D341Med (cell line): ENCODE results near the gene NASP.
"Not testable (repeated sequence)": the region's sequence is repeated elsewhere in the genome, so short reads cannot be mapped to it uniquely, and the experiment has no call there.

ENCODE experiments used
- DNase-seq: peaks from one replicate; pipeline ENCODE4 v3.0.0; 2012; ENCODE audit warnings: low spot score

NASP gene

DNA sequence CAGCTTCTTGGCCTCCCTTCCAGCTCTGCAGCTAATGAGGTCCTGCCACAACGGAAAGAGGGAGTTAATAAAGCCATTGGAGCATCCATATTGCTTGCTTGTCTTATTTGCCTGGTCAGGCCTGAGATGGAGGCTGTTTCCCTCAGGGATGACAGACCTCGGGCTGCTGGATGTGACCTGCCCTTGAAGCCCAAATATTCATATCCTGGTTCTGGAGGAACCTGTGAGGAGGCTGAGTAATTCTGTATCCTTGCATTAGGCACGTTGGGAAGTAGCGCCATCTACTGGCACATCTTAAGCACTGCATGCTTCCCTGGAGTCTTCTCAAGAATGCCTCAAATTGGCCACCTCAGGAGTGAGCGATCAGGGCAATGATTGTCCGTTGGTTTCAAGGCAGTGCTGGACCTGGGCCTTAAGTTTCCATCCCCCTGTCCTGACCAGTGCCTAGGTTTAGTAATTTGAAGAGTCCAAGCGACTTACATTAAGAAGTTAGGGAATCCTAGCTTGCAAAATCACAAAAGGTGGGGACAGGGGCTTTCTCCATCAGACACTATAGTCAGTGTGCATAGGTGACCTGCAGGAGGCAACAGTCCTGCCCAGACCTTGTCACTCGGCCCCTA, 13.8 kb upstream of the NASP start:
- DNase-seq: peak; percentile 69

DNA sequence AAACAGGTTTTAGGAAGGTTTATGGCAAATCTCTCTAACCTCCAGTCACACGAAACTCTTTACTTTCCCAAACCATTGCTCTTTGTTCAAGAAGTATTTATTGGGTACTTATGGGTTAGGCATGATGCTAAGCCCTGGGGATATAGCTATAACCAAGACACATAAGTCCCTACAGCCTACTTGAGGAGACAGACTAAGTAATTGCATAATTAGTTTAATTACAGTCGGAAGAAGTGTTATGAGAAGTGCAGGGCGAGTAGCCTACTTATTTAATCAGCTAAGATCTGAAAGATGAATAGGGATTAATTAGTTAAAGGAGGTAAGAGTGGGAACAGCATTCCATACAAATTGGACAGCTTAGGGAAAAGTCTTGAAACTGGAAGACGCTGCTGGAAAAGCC, 13.2 kb upstream of the NASP start:
- peak; percentile 62 for DNase-seq

DNA sequence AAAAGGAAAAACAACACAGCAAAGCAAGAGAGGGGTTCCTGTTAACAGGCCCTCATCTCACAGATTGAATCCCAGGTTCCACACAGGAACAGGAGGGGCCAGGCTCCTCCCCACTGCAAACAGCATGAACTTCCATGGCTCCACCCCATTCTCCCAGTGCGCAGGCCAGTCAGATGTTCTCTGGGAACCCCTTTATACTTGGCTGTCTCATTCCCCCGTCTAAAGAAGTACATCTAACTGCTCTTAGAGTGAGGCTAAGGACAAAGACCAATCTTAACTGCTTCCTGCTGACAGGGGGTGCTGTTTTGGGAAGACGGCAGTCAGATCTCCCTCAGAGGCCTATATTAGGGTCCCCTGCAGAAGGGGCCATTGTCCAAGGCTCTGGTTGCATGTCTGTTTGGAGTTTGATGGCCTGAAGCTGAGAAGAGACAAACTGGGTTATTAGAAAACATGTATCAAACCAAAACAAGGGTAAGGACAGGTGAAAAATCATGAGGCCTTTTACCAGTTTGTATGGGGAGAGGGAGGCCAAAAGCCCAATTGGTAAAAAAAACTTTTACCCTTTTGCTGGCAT, 10.5 kb upstream of the NASP start:
- DNase-seq: no peak

DNA sequence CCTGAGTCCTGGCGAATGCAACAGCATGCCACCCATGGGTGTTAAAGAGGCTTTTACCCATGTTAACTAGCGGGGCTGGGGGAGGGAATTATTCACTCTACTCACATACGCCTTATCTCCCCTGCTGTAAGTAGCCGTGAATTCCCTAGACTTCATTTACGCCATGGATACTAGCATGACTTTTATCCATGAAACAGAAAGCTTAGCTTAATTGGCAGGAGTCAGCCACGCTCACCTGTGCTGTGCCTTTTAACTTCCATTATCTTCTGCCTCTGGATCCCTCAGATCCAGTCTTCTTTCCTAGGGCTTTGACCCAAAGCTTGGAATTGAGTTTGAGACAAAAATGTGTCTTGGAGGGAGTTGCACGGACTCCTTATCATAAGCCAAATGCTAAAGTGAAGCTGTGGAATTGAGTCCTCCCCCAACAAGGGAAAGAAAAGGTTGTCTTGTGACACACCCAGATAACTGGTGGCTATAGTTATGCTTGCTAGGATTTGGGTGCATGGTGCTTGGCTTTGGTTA, 9.7 kb upstream of the NASP start:
- DNase-seq: no peak

DNA sequence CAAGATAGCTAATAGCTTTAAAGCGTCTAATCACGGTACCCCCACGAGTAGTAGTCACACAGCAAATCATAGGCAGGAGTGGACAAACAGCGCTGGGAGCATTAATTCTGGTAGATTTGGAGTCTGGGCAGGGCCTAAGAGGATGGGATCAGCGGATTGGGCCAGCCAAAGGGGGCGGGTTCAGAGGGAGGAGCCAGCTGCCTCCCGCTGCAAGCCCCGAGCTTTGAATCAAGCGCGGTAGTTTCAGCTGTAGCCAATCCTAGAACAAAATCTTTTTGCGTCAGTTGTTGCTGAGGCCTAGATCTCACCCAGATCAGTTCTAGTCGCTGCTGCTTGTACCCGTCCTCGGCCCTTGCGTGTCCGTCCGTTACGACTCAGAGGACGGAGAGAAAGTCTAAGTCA, 576 bp upstream of the NASP start:
- peak; percentile 96 for DNase-seq

DNA sequence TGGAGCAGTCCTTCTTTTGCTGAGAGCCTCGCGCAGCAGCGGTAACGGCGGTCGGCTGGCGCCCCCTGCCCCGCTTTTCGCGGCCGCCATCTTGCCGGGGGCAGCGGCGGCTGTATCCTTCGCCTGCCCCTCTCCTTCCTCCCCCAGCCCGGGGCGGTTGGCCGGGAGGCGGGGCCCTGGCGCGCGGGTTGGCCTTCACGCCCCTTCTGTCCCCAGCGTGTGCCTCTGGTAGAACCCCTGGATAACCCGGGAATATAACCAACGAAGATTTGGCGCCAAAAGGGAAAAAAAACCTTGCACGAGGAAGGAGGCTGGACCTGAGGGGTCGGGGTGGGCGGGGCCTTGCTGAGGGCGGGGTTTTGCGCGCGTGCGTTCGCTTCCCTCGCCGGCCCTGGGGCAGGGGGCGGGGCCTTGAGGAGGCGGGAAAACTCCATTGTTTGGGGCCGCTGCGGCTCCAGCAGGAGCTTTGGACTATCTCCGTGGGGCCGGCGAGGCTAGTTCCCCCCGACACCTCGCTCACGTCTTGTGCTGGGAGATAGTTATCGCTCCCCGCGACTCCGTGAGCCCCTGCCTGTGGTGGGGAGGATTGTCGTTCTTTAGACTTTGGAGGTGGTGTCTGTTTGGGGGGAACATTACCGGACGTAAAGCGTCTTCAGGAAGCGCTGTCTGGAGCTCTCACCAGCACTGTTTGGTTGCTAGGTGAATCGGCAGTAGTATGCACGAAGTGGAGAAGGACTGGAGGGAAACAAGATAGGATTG, 689 bp downstream of the NASP start:
- peak; percentile 94 for DNase-seq

DNA sequence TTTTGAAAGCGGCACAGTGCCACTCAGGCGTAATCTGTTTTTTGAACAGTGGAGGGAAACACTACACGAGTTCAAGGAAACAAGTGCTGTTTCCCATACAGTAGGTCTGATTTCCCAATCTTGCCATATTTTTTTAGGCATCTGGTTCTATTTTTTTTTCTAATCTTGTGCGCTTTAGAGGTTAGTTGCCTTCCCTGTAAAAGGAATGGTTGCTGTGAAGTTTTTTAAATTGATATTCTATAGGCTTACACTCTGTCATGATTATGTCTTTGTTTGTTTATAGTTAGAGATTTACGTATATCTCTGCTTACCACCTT, 1.2 kb downstream of the NASP start:
- no peak for DNase-seq

DNA sequence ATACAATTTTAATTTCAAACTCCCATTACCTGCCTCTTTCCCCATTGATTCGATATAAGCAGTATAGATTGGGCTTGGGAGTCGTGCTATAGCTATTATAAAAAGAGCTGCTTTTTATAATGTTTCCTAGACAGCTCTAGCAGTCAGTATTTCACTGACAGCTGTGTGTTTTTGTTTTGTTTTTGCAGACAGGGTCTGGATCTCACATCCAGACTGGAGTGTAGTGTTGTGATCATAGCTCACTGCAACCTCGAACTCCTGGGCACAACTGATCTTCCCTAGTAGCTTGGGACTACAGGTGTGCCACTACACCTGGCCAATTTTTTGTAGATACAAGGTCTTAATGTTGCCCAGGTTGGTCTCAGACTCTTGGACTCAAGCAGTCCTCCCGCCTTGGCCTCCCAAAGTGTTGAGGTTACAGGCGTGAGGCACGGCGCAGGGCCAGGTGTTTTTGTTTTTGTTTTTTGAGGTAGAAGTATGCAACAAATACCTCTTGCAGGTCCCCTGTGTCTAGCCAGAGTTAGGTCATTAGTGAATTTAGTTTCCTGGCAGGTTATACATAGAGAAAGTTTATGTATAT, 1.7 kb downstream of the NASP start:
- no peak for DNase-seq

DNA sequence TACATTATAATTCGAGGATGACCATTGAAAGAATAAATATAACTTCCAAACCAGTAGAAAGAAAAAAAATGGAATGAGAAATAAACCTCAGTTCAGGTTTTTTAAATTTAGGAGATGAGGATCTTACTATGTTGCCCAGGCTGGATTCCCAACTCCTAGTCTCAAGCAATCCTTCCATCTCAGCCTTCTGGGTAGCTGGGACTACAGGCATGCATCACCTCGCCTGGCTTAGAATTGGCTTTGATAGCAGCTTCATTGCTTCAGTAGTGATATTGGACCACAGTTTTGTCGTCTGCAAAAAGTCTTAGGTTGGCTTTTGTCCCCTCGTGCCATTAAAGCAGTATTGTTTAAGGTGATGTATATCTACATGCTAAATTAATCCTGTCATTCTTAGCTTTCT, 2.9 kb downstream of the NASP start:
- no peak for DNase-seq

DNA sequence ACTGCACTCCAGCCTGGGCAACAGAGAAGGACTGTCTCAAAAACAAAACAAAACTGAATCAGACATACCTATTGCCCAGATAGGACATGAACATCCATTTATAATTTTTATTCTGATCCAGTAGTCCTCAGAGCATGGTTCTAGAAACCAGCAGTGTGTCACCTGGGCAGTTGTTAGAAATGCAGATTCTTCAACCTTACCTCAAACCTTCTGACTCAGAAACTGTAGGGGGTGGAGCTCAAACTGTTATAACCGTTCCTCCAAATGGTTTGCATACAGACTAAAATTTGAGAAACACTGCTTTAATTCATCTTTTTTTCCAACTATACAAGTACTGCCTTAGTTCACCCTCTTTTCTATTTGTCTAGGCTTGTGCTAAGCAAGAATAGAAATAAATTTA, 6.0 kb downstream of the NASP start:
- no peak for DNase-seq

DNA sequence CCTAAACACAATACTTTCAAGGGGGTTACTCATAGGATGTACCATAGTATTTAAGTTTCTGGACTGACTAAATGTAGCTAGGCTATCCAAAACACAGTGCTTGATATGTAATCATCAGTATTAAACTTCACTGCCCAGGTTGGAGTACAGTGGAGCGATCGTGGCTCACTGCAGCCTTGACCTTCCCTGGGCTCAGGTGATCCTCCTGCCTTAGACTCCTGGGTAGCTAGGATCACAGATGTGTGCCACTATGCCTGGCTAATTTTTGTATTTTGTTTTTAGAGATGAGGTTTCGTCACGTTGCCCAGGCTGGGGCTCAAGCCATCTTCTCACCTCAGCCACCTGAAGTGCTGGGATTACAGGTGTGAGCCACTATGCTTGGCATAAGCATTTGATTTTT, 10.6 kb downstream of the NASP start:
- DNase-seq: no peak

DNA sequence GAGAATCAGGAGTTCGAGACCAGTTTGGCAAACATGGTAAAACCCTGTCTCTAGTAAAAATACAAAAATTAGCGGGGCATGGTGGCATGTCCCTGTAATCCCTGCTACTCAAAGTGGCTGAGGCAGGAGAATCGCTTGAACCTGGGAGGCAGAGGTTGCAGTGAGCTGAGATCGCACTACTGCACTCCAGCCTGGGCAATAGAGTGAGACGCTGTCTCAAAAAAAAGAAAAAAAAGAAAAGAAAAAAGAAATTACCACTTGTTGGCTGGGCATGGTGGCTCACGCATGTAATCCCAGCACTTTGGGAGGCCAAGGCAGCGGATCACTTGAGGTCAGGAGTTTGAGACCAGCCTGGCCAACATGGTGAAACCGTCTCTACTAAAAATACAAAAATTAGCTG, 12.9 kb downstream of the NASP start:
- DNase-seq: not testable (repeated sequence)

DNA sequence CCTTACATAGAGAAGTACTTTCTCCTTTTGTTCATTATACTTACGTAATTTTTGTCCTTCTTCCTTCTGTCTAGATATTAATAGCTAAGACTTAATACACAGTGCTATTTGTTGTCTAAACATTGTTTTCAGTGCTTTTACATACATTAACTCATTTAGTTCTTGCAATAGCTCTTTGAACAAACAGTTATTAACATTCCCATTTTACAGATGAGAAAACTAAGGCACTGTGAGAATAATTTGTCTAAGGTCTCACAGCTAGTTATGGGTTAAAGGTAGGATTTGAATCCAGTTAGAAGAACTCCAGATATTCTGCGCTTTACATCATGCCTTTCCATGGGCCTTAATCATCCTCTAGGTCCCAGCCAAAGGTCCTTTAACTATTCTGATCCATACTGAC, 20.4 kb downstream of the NASP start:
- DNase-seq: no peak

DNA sequence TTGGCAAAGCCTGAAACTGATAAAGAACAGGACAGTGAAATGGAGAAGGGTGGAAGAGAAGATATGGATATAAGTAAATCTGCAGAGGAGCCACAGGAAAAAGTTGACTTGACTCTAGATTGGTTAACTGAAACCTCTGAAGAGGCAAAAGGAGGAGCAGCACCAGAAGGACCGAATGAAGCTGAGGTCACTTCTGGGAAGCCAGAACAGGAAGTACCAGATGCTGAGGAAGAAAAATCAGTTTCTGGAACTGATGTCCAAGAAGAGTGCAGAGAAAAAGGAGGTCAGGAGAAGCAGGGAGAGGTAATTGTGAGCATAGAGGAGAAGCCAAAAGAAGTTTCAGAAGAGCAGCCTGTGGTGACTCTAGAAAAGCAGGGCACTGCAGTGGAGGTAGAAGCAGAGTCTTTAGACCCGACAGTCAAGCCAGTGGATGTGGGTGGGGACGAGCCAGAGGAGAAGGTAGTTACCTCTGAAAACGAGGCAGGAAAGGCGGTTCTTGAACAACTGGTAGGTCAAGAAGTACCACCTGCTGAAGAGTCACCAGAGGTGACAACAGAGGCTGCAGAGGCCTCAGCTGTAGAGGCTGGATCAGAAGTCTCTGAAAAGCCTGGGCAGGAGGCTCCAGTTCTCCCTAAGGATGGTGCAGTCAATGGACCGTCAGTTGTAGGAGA, 23.7 kb downstream of the NASP start:
- DNase-seq: no peak

DNA sequence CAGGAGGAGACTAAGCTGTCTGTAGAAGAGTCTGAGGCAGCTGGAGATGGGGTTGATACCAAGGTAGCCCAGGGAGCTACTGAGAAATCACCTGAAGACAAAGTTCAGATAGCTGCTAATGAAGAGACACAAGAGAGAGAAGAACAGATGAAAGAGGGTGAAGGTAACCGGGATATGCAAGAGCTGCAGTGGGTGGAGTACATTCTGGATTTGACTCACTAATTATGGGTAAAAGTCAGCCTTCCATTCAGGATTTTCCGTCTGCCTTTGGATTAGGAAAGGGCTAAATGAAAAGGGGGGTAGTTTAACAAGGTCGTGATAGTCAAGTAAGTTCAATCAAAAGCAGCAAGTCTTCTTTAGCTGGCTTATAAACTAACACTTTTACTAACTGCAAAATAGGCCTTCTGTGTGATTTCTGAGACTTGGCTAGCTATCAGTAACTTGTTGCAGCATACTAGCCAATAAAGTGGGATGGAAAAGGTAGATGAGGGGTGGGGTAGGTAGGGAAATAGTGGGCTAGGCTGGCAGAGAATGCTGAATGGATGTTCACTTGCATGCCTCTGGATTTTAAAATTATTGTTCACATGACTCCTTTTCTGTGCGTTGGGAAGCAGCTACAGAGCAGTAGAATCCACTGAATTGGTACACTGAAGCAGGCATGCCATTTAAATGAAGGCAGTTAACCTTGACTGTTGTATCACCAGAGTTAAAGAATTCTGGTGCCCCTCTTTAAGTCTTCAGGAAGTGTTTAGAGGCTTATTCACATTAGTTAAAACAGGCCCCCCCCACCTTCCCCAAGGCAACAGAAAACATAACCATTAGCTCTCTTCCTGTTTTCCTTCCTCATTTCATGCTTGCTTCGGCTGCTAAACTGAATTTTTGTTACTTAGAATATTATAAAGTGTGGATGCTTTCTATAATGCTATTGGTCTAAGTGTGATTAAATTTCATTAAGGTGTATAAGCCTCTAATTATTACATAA, 24.6 kb downstream of the NASP start:
- no peak for DNase-seq

DNA sequence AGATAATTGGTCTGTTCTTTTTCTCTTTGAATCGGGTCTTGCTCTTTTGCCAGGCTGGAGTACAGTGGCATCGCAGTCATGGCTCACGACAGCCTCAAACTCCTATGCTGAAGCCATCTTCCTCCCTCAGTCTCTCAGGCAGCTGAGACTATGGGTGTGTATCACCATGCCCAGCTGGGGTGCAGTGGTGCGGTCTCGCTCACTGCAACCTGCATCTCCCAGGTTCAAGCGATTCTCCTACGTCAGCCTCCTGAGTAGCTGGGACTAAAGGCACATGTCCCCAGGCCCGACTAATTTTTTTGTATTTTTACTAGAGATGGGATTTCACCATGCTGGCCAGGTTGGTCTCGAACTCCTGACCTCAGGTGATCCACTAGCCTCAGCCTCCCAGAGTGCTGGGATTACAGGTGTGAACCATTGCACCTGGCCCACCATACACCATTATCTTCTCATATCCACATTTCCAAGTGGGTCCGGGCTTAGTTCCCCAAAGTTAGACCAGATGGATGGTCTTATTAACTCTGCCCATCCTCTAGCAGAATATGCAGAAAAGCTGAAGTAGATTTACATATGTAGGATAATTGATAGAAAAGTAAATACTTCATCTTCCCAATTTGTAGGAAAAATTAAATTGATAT, 26.9 kb downstream of the NASP start:
- DNase-seq: no peak

DNA sequence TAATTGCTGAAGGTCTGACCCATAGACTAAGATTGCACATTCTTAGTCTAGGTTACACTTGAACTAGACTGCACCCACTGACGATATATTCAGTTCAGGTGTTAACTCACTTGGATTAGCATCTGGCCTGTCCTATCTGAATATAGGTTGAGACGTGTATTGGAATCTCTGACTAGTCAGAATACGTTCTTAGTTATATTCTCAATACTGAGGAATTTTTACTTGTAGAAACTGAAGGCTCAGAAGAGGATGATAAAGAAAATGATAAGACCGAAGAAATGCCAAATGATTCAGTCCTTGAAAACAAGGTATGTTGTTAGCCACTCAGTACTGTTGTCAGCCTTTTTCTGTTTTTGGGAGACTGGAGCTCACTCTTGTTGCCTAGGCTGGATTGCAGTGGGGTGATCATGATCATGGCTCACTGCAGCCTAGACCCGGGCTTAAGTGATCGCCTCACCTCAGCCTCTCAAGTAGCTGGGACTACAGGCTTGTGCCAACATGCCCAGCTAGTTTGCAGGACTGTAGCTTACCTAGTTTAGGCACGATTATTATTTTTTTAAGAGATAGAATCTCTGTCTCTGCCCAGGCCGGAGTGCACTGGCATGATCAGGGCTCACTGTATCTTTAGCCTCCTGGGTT, 29.2 kb downstream of the NASP start:
- DNase-seq: no peak

DNA sequence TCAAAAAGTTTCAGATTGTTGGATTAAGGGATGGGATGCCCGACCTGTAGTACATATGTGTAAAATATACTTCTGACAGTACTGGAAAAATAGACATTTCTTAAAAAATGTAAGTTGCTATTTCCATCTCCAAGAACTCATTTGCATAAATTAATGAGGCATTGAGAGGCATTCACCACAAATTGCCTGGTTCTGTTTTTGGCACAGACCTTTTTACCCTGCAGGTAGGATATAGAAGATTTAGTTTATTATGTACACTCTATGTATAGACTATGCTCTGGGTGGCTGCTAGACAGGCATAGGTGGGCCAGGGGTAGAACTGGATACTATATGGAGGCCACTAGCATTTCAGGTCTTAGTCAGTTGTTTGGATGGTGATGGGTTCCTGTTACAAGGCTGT, 32.0 kb downstream of the NASP start:
- DNase-seq: no peak

DNA sequence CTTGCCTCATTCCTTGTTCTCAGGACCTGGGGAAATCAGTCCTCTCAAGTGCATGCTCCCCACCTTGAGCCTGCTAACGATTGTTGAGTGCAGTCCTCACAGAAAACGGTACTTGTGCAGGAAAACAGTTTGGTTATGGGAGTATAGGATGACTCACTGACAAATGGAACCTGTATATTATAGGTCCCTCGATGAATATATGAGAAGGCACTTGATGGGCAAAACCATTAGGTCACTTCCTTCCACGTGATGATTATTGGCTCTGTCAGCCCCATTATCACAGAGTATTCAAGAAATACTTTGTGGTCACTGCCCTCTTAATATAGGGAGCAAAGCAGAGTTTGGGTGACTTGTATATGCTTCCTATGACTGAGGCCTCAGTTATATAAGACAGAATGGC, 33.8 kb downstream of the NASP start:
- DNase-seq: no peak

DNA sequence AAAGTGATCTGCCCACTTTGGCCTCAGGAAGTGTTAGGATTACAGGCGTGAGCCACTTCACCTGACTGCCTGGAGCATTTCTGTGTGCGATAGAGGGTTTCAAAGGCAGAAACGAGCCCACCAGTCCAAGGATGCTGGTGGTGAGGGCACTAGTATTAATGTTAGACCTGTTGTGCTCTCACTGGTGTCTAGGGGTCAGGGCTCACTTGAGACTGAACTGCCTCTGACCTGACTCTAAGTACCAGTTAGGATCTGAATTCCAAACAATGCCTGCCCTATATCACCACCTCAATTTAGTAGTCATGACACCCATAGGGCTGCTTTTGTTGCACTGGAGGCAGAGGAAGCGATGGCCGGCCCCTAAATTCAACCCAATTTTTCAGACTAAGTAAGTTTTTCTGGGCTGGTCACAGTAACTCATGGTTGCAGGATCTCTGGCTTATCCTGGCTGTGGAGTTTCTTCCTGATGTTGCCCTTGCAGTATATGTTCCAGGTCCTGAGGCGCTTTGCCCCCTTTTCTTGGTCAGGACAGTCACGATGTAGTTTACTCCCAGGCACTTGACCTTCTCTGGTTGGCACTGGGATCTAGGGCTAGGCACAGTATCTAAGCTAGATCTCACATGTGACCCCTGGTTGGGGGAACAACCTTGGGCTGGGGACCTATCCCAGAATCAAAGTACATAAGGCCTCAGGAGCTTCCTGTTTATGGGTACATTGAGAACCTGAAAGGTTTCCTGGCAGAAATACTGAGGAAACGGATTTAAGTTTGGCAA, 35.5 kb downstream of the NASP start:
- no peak for DNase-seq
